Upper lobe of left lung (tissue), 4 donors: ENCODE measurements around the gene FAM20A.

Experiments
- CTCF ChIP-seq, 6 experiments: fragments of 450-650 bp in 4 of 6; fragments of 200-600 bp in 2 of 6; sonication (generic) in 2 of 6; IDR thresholded peaks; one replicate each; pipeline ENCODE4 v1.5.1; 2016 to 2019; ENCODE audit warnings: antibody characterized with exemption in 6 of 6
- EP300 ChIP-seq, 4 donors: sonication (generic); formaldehyde crosslinking; IDR thresholded peaks; one replicate each; pipeline ENCODE4 v1.5.1; 2017; ENCODE audit warnings: antibody characterized with exemption in 4 of 4, control low read depth in 2 of 4

GRCh38 chr17:68567581-68567980 lies 33.6 kb downstream of the FAM20A start:
- TF ChIP-seq EP300 (IDR thresholded peaks at IDR 0.05) (no peak), CTCF (IDR thresholded peaks at IDR 0.05) (no peak)
